Uterus (tissue), 4 donors: Measurements from ENCODE around the gene PVR. TPM values are rescaled to one million over a fixed set of nuclear protein-coding genes. Genes with fewer than 3 reads are reported as not detected.

Source experiments
- DNase-seq, 2 donors: peaks; one replicate each; pipeline ENCODE4 v3.0.0-alpha.2; 2019 to 2020
- H3K27ac ChIP-seq, 2 donors: fragments of 200-600 bp; sonication (generic); 1 replicate in 1 of 2; 2 replicates in 1 of 2; pipeline ENCODE4 v1.5.1; 2016 to 2018
- H3K27me3 ChIP-seq, 2 donors: fragments of 200-600 bp; sonication (generic); one replicate each; pipeline ENCODE4 v1.5.1; 2018 to 2019; ENCODE audit warnings: control low read depth in 1 of 2
- H3K36me3 ChIP-seq, 2 donors: fragments of 200-600 bp; sonication (generic); one replicate each; pipeline ENCODE4 v1.5.1; 2019; ENCODE audit warnings: control low read depth in 1 of 2
- H3K4me1 ChIP-seq, 2 donors: fragments of 200-600 bp; sonication (generic); one replicate each; pipeline ENCODE4 v1.5.1; 2018 to 2019; ENCODE audit warnings: control low read depth in 1 of 2
- H3K4me3 ChIP-seq, 2 donors: fragments of 200-600 bp; sonication (generic); 1 replicate in 1 of 2; 2 replicates in 1 of 2; pipeline ENCODE4 v1.5.1; 2018 to 2019; ENCODE audit warnings: mild to moderate bottlenecking in 1 of 2
- H3K9me3 ChIP-seq, 2 donors: fragments of 200-600 bp; sonication (generic); one replicate each; pipeline ENCODE4 v1.5.1; 2019; ENCODE audit warnings: control low read depth in 1 of 2
- CTCF ChIP-seq, 4 experiments: fragments of 200-600 bp in 2 of 4; fragments of 450-650 bp in 2 of 4; sonication (generic) in 2 of 4; IDR thresholded peaks; one replicate each; pipeline ENCODE4 v1.5.1; 2016 to 2019; ENCODE audit warnings: antibody characterized with exemption in 4 of 4, mild to moderate bottlenecking in 2 of 4, moderate library complexity in 1 of 4
- POLR2A ChIP-seq, 2 donors: fragments of 450-650 bp; IDR thresholded peaks; one replicate each; pipeline ENCODE4 v1.6.1; 2016; ENCODE audit warnings: antibody characterized with exemption in 2 of 2, mild to moderate bottlenecking in 1 of 2, moderate library complexity in 1 of 2
- intact Hi-C: fragments of 100-400 bp; cut with DNase I; formaldehyde crosslinking; loops from one replicate; pipeline ENCODE4 v1.15.1; 2023; ENCODE audit warnings: low total_unique reads
- total RNA-seq, 4 donors: library from RNA; depleted of rRNA in 3 of 4; stranded (reverse); fragments of >200 nt in 3 of 4; gene quantifications; one replicate each; pipeline versions ENCODE4 v1.1.0 to v1.2.4, GENCODE V29; 2014 to 2023
- donor health status: DM: yes; HTN: yes; CAD: no.

The PVR gene
- total RNA-seq, 4 donors from 2014 or later, result 7.9 to 45.3 (median 28.0) TPM

- H3K9me3 ChIP-seq, result no peaks in the 10 kb centered on the region
Observed at GRCh38 chr19:44641501-44642265, 2.0 kb upstream of the PVR start.

GRCh38 chr19:44642377-44642776 lies 1.3 kb upstream of the PVR start:
- Histone ChIP-seq H3K36me3 (no peaks in the 10 kb centered on the region), H3K27ac (no peak overlapping the region), H3K27me3 (no peaks in the 10 kb centered on the region), H3K9me3 (no peaks in the 10 kb centered on the region), H3K4me1 (peaks cover 0 to 11% of the 10 kb centered on the region in 2 donors), H3K4me3 (no peak overlapping the region)
- DNase-seq, result no peak
- intact Hi-C loops, result no loop called here
- no peak for TF ChIP-seq CTCF (IDR thresholded peaks at IDR 0.05)
- no peak for TF ChIP-seq POLR2A (IDR thresholded peaks at IDR 0.05)

More at GRCh38 chr19:44641501-44642265, 2.0 kb upstream of the PVR start:
- H3K36me3 ChIP-seq, result no peaks in the 10 kb centered on the region
- H3K4me3 ChIP-seq, result no peak overlapping the region
- TF ChIP-seq CTCF (IDR thresholded peaks at IDR 0.05) (no peak), POLR2A (IDR thresholded peaks at IDR 0.05) (no peak)
- intact Hi-C loops, result no loop called here
- no peak overlapping the region for H3K27ac ChIP-seq
- H3K4me1 ChIP-seq, result peaks cover 0 to 5% of the 10 kb centered on the region in 2 donors
- no peak for DNase-seq
- H3K27me3 ChIP-seq, result no peaks in the 10 kb centered on the region

- no peak for TF ChIP-seq POLR2A (IDR thresholded peaks at IDR 0.05)
- TF ChIP-seq CTCF (IDR thresholded peaks at IDR 0.05), result no peak
- Histone ChIP-seq H3K4me1 (peaks cover 0 to 11% of the 10 kb centered on the region in 2 donors), H3K36me3 (no peaks in the 10 kb centered on the region), H3K27me3 (no peaks in the 10 kb centered on the region), H3K27ac (peak overlapping the region; percentile 75 to 81), H3K9me3 (no peaks in the 10 kb centered on the region), H3K4me3 (peak overlapping the region; percentile 61 to 63)
- intact Hi-C loops, result no loop called here
- peak in 1 of 2 donors; percentile 34 for DNase-seq
Observed at GRCh38 chr19:44644402-44645016, 799 bp downstream of the PVR start.

- no peak overlapping the region for H3K27ac ChIP-seq
Observed at GRCh38 chr19:44645407-44646048, 1.8 kb downstream of the PVR start.

More at GRCh38 chr19:44645407-44646048, 1.8 kb downstream of the PVR start:
- H3K27me3 ChIP-seq, result no peaks in the 10 kb centered on the region
- DNase-seq, result no peak
- H3K4me3 ChIP-seq, result no peak overlapping the region
- no peak for TF ChIP-seq POLR2A (IDR thresholded peaks at IDR 0.05)
- TF ChIP-seq CTCF (IDR thresholded peaks at IDR 0.05), result no peak
- intact Hi-C loops, result no loop called here
- no peaks in the 10 kb centered on the region for H3K9me3 ChIP-seq
- peaks cover 0 to 11% of the 10 kb centered on the region in 2 donors for H3K4me1 ChIP-seq
- no peaks in the 10 kb centered on the region for H3K36me3 ChIP-seq
